Pancreas (tissue), 10 donors: Measurements from ENCODE around the gene KIAA1614. TPM values are rescaled to one million over a fixed set of nuclear protein-coding genes. Genes with fewer than 3 reads are reported as not detected.

Experiments
- ATAC-seq, 4 donors: fragments of 200-7000 bp; cut with Tn5 transposase; one replicate each; pipeline versions ENCODE4 v1.8.0 to v1.9.1; 2020; ENCODE audit warnings: mild to moderate bottlenecking in 4 of 4, moderate library complexity in 4 of 4
- DNase-seq, 6 donors: peaks; one replicate each; pipeline ENCODE4 v3.0.0-alpha.2; 2020
- FAIRE-seq: peaks from 2 replicates; lab custom pipeline; 2012; peaks lifted over from hg19 to GRCh38; lab: Jason Lieb, UNC
- H3K27ac ChIP-seq, 4 donors: fragments of 200-600 bp; sonication (generic); 1 replicate in 3 of 4; 2 replicates in 1 of 4; pipeline versions ENCODE4 v1.5.0 to v1.8.0; 2020
- H3K27me3 ChIP-seq, 4 donors: fragments of 200-600 bp; one replicate each; pipeline ENCODE4 v1.8.0; 2021
- H3K36me3 ChIP-seq, 3 donors: fragments of 200-600 bp; sonication (generic) in 1 of 3; one replicate each; pipeline versions ENCODE4 v1.5.0 to v1.8.0; 2020 to 2021
- H3K4me1 ChIP-seq, 3 donors: fragments of 200-600 bp; one replicate each; pipeline ENCODE4 v1.8.0; 2021
- H3K4me3 ChIP-seq, 4 donors: fragments of 200-600 bp; sonication (generic) in 2 of 4; one replicate each; pipeline versions ENCODE4 v1.5.0 to v1.8.0; 2020 to 2021
- H3K9me3 ChIP-seq, 4 donors: fragments of 200-600 bp; one replicate each; pipeline ENCODE4 v1.8.0; 2021
- WGBS, 2 donors: extraction: QIAGEN DNeasy Blood & Tissue Kit; methylation state at CpG; one replicate each; pipeline ENCODE4 v1.1.7; 2013; 5-methylcytosine and 5-hydroxymethylcytosine counted together
- intact Hi-C, 3 donors: fragments of 100-400 bp; cut with DNase I; formaldehyde crosslinking; loops; one replicate each; pipeline versions ENCODE4 v1.11.1 to v1.14.2; 2022
- polyA plus RNA-seq, 2 donors: library from polyadenylated mRNA; stranded (reverse); fragments of 200-250 nt; gene quantifications; one replicate each; pipeline ENCODE4 v1.2.3, GENCODE V29; 2013
- total RNA-seq, 6 donors: library from RNA; stranded (reverse); fragmentation: NEBNext Ultra II Directional in 4 of 6; extraction: Animal tissue kit (Norgen Biotek cat#: 25700) in 4 of 6; gene quantifications; one replicate each; pipeline versions ENCODE4 v1.2.1 to v1.2.4, GENCODE V29; 2021 to 2023
- TF ChIP-seq, protein P1 (sequence below), 4 donors: fragments of 200-600 bp; sonication (generic) in 3 of 4; IDR thresholded peaks; one replicate each; pipeline versions ENCODE4 v1.5.0 to v1.8.0; 2021; ENCODE audit warnings: antibody characterized with exemption in 4 of 4
- donor health status: healthy with polysubstance abuse.
- donor health status: DM: no; HTN: no; CAD: no; lungs with moderate emphysema.
- donor health status: DM: no; HTN: no; CAD: no.
- donor health status: control.
- donor health status: control.
- donor health status: Bipolar disorder and iron deficiency.
- donor health status: DM: yes; HTN: yes; CAD: no.
- donor health status: DM: no; HTN: no; CAD: no.
- donor health status: DM: no; HTN: no; CAD: no.
- donor health status: DM: yes; HTN: yes; CAD: no.

The KIAA1614 gene
- total and polyA plus RNA-seq, 8 donors, result 0.32 to 3.3 (median 1.5) TPM

DNA sequence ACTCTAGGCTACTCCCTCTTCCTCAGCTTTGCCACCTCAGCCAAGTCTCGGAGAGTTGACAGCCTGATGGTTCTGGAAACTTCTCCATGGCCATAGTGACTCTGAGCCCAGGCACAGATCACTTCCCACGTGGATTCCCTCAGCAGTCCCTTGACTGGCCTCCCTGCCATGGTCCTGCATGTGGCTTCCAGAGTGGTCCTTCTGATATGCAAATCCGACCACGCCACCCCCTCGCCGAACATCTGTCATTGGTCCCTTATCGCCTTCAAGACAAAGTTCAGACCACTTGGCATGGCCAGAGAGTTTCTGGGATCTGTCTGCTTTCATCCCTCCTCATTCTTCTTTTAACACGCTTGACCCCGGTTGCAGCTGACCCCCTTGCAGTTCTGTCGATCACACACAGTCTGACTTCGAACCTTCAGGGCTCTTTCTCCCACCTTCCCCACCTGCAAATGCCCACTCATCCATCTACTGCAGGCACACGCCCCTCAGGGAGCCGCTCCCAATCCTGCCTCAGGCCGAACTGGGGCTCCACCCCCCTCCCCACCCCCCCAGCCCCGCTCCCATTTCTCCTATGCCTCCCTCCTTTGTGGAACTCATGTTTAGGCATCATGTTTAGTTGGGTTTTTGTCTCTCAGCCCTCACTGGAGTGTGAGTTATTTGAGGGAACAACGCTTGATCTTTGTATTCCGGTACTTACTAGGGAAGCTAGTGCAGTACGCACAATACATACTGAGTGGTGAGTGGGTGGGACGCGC is 29.0 kb downstream of the KIAA1614 start:
- ATAC-seq (no peak), DNase-seq (peak in 1 of 6 donors; percentile 20), FAIRE-seq (no peak)
- 71 to 80% methylated on average over 20 of the region's 20 CpGs for WGBS, 2 donors
- Histone ChIP-seq H3K4me1 (no peaks in the 10 kb centered on the region), H3K9me3 (no peaks in the 10 kb centered on the region), H3K36me3 (no peaks in the 10 kb centered on the region), H3K27me3 (no peaks in the 10 kb centered on the region), H3K27ac (no peak overlapping the region), H3K4me3 (no peak overlapping the region)
- TF ChIP-seq, protein P1, sequence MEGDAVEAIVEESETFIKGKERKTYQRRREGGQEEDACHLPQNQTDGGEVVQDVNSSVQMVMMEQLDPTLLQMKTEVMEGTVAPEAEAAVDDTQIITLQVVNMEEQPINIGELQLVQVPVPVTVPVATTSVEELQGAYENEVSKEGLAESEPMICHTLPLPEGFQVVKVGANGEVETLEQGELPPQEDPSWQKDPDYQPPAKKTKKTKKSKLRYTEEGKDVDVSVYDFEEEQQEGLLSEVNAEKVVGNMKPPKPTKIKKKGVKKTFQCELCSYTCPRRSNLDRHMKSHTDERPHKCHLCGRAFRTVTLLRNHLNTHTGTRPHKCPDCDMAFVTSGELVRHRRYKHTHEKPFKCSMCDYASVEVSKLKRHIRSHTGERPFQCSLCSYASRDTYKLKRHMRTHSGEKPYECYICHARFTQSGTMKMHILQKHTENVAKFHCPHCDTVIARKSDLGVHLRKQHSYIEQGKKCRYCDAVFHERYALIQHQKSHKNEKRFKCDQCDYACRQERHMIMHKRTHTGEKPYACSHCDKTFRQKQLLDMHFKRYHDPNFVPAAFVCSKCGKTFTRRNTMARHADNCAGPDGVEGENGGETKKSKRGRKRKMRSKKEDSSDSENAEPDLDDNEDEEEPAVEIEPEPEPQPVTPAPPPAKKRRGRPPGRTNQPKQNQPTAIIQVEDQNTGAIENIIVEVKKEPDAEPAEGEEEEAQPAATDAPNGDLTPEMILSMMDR (IDR thresholded peaks at IDR 0.05), result no peak
- intact Hi-C loops, result no loop called here

DNA sequence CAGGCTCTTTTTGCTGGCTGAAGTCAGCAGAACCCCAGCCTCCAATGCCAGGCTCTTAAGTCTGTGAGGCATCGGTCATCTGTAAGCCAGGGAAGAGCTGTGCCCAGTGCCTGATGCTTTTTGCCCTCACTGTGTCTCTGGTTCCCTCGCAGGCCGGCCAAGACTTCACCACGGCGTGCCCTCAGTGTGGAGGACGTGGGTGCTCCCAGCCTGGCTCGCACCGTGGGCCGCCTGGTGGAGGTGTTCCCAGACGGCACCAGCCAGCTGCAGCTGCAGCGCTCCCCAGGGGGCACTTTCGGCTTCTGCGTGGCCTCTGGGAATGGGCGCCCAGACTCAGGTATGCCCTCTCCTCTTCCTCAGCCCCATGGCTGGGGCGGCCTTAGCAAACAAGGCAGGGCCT is 32.5 kb downstream of the KIAA1614 start:
- 93 to 94% methylated on average over 14 to 15 of the region's 15 CpGs for WGBS, 2 donors
- no peak for ATAC-seq

DNA sequence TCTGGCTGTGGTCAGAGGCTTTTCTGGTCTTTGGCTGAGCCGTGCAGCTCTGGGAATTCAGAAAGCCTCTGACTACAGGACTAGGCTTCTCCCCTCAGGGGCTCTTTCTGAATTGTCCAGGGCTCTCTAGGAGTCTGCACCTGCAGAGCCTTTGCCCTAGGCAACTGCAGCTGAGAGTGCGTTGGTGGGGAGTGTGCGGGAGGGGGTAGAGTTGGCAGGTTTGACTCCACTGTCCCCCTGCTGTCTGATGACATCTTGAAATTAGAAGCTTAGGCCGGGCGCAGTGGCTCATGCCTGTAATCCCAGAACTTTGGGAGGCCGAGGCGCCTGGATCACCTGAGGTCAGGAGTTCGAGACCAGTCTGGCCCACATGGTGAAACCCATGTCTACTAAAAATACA is 32.9 kb downstream of the KIAA1614 start:
- TF ChIP-seq, protein P1 (IDR thresholded peaks at IDR 0.05), result no peak
- Histone ChIP-seq H3K27ac (no peak overlapping the region), H3K36me3 (no peaks in the 10 kb centered on the region), H3K9me3 (no peaks in the 10 kb centered on the region), H3K27me3 (no peaks in the 10 kb centered on the region), H3K4me3 (no peak overlapping the region), H3K4me1 (no peaks in the 10 kb centered on the region)
- 88 to 90% methylated on average over 8 of the region's 8 CpGs for WGBS, 2 donors
- DNase-seq (peak in 1 of 6 donors; percentile 17), FAIRE-seq (no peak), ATAC-seq (no peak)
- intact Hi-C loops, result no loop called here

More for the DNA sequence above, 32.5 kb downstream of the KIAA1614 start:
- no peaks in the 10 kb centered on the region for H3K27me3 ChIP-seq
- peak in 1 of 6 donors; percentile 58 for DNase-seq
- intact Hi-C loops, result no loop called here
- H3K36me3 ChIP-seq, result no peaks in the 10 kb centered on the region
- TF ChIP-seq, protein P1 (IDR thresholded peaks at IDR 0.05), result no peak
- H3K9me3 ChIP-seq, result no peaks in the 10 kb centered on the region
- no peaks in the 10 kb centered on the region for H3K4me1 ChIP-seq
- no peak for FAIRE-seq
- no peak overlapping the region for H3K4me3 ChIP-seq
- no peak overlapping the region for H3K27ac ChIP-seq

DNA sequence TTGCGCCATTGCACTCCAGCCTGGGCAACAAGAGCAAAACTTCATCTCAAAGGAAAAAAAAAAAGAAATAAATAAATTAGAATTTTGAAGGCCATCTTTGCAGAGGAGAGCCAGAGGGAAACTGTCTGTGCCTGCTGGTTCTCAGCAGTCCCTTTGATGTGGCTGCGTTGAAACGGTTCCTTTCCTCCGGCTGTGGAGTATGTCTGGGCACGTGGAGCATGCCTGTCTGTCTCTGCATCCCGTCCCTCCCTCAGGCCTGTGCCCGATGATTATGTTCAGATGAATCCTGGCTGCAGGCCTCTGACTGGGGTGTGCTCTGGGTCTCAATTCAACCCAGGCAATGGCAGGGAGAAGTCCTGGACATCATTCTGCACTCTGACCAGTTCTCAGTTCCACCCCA is 33.4 kb downstream of the KIAA1614 start:
- FAIRE-seq, result no peak
- TF ChIP-seq, protein P1 (IDR thresholded peaks at IDR 0.05), result no peak
- peak in 1 of 6 donors; percentile 14 for DNase-seq
- intact Hi-C loops, result no loop called here
- ATAC-seq, result no peak
- Histone ChIP-seq H3K4me3 (no peak overlapping the region), H3K36me3 (no peaks in the 10 kb centered on the region), H3K4me1 (no peaks in the 10 kb centered on the region), H3K9me3 (no peaks in the 10 kb centered on the region), H3K27me3 (no peaks in the 10 kb centered on the region), H3K27ac (no peak overlapping the region)
- 94% methylated on average over 6 to 7 of the region's 7 CpGs for WGBS, 2 donors
